Neural cell (in vitro differentiated cells): Measurements from ENCODE around the gene NR5A1. TPM values are rescaled to one million over a fixed set of nuclear protein-coding genes. Genes with fewer than 3 reads are reported as not detected.

ENCODE experiments used
- H2AFZ ChIP-seq: fragments of 200-600, 300-800 bp; sonication (generic), shearing (Covaris generic); 2 replicates; pipeline ENCODE4 v1.6.0; 2014; ENCODE audit warnings: low read depth, mild to moderate bottlenecking, antibody characterized with exemption, low read length, moderate library complexity
- H3F3A ChIP-seq: fragments of 200-600 bp; shearing (Covaris generic); 2 replicates; pipeline ENCODE4 v1.6.1; 2016; ENCODE audit warnings: mild to moderate bottlenecking, moderate library complexity, mixed read lengths, antibody characterized with exemption, low read length; ENCODE audit not compliant: insufficient read depth, poor library complexity, severe bottlenecking
- H3K27ac ChIP-seq: fragments of 200-600, 300-800 bp; sonication (generic), shearing (Covaris generic); 2 replicates; pipeline ENCODE4 v1.5.1; 2014; ENCODE audit warnings: mild to moderate bottlenecking, low read length, moderate library complexity
- H3K27me3 ChIP-seq: fragments of 300-800, 200-600 bp; sonication (generic), shearing (Covaris generic); 2 replicates; pipeline ENCODE4 v1.6.0; 2014; ENCODE audit warnings: mild to moderate bottlenecking, low read depth, low read length, moderate library complexity; ENCODE audit not compliant: insufficient read depth
- H3K36me3 ChIP-seq: fragments of 300-800, 200-600 bp; sonication (generic), shearing (Covaris generic); 2 replicates; pipeline ENCODE4 v1.5.1; 2014; ENCODE audit warnings: mild to moderate bottlenecking, antibody characterized with exemption, low read length, moderate library complexity; ENCODE audit not compliant: insufficient read depth
- H3K4me2 ChIP-seq: fragments of 300-800, 200-600 bp; sonication (generic), shearing (Covaris generic); 2 replicates; pipeline ENCODE4 v1.6.0; 2014; ENCODE audit warnings: mild to moderate bottlenecking, low read length
- H3K4me3 ChIP-seq: fragments of 300-800, 200-600 bp; sonication (generic), shearing (Covaris generic); 2 replicates; pipeline ENCODE4 v1.5.1; 2014; ENCODE audit warnings: mild to moderate bottlenecking, low read length, moderate library complexity
- H3K79me2 ChIP-seq: fragments of 200-600 bp; shearing (Covaris generic); replicated peaks from 2 replicates; pipeline ENCODE4 v1.6.0; 2014; ENCODE audit warnings: mild to moderate bottlenecking, low read length, moderate library complexity; ENCODE audit not compliant: insufficient read depth
- H3K9ac ChIP-seq: fragments of 300-800, 200-600 bp; sonication (generic), shearing (Covaris generic); 2 replicates; pipeline ENCODE4 v1.6.1; 2016; ENCODE audit warnings: mild to moderate bottlenecking, low read length, mixed read lengths
- H3K9me2 ChIP-seq: fragments of 200-600 bp; shearing (Covaris generic); 2 replicates; pipeline ENCODE4 v1.6.1; 2016; ENCODE audit warnings: mild to moderate bottlenecking, low read length, mixed read lengths; ENCODE audit not compliant: insufficient read depth
- H3K9me3 ChIP-seq: fragments of 200-600, 300-800 bp; sonication (generic), shearing (Covaris generic); 2 replicates; pipeline ENCODE4 v1.6.1; 2016; ENCODE audit warnings: mild to moderate bottlenecking, mixed run types, low read length, moderate library complexity, mixed read lengths
- H4K20me1 ChIP-seq: fragments of 200-600 bp; shearing (Covaris generic); 2 replicates; pipeline ENCODE4 v1.6.1; 2016; ENCODE audit warnings: mild to moderate bottlenecking, mixed run types; ENCODE audit not compliant: insufficient read depth
- CTCF ChIP-seq: fragments of 450-650 bp; IDR thresholded peaks from 2 replicates; pipeline ENCODE4 v1.5.1; 2014; ENCODE audit warnings: antibody characterized with exemption, mild to moderate bottlenecking, moderate library complexity; ENCODE audit not compliant: poor library complexity, severe bottlenecking
- EP300 ChIP-seq: fragments of 450-650 bp; conservative IDR thresholded peaks from 2 replicates; pipeline ENCODE4 v1.6.1; 2014; ENCODE audit warnings: antibody characterized with exemption, mild to moderate bottlenecking, moderate library complexity; ENCODE audit not compliant: poor library complexity, severe bottlenecking
- EZH2 ChIP-seq: fragments of 200-600, 300-800 bp; shearing (Covaris generic), sonication (generic); IDR thresholded peaks from 2 replicates; pipeline ENCODE4 v1.6.1; 2014; ENCODE audit warnings: antibody characterized with exemption, low read length, borderline replicate concordance, mild to moderate bottlenecking; ENCODE audit not compliant: insufficient read depth, poor library complexity, severe bottlenecking
- MXI1 ChIP-seq: fragments of 450-650 bp; conservative IDR thresholded peaks from 2 replicates; pipeline ENCODE4 v1.6.1; 2014; ENCODE audit warnings: antibody characterized with exemption, mild to moderate bottlenecking; ENCODE audit not compliant: poor library complexity, severe bottlenecking
- POLR2AphosphoS5 ChIP-seq: IDR thresholded peaks from 2 replicates; pipeline ENCODE4 v1.6.1; 2012
- RAD21 ChIP-seq: fragments of 450-650 bp; conservative IDR thresholded peaks from 2 replicates; pipeline ENCODE4 v1.6.1; 2014; ENCODE audit warnings: antibody characterized with exemption, mild to moderate bottlenecking, moderate library complexity
- REST ChIP-seq: IDR thresholded peaks from 2 replicates; pipeline ENCODE4 v1.6.1; 2012; ENCODE audit warnings: borderline replicate concordance
- SMC3 ChIP-seq: fragments of 450-650 bp; conservative IDR thresholded peaks from 2 replicates; pipeline ENCODE4 v1.6.1; 2014; ENCODE audit warnings: antibody characterized with exemption, mild to moderate bottlenecking, moderate library complexity; ENCODE audit not compliant: poor library complexity
- TAF1 ChIP-seq: IDR thresholded peaks from 2 replicates; pipeline ENCODE4 v1.6.1; 2012; ENCODE audit warnings: low read depth
- polyA plus RNA-seq: library from polyadenylated mRNA; depleted of rRNA; stranded (reverse); fragments of >200 nt; gene quantifications from 2 replicates; pipeline ENCODE4 v1.2.3, GENCODE V29; 2014

The NR5A1 gene
- polyA plus RNA-seq, 1 donor from 2014 or later: 0.09 TPM

GRCh38 chr9:124489222-124489621, 18.0 kb downstream of the NR5A1 start:
- Histone ChIP-seq H3K4me2 (no peak overlapping the region), H4K20me1 (no peaks in the 10 kb centered on the region), H3K9me3 (no peaks in the 10 kb centered on the region), H3F3A (no peaks in the 10 kb centered on the region), H3K79me2 (no peaks in the 10 kb centered on the region), H3K9ac (no peak overlapping the region), H3K4me3 (no peak overlapping the region), H3K27ac (no peak overlapping the region), H2AFZ (no peak overlapping the region), H3K27me3 (peaks cover 9% of the 10 kb centered on the region), H3K9me2 (no peaks in the 10 kb centered on the region), H3K36me3 (no peaks in the 10 kb centered on the region)
- TF ChIP-seq MXI1 (no peak), POLR2AphosphoS5 (no peak), RAD21 (no peak), EP300 (no peak), TAF1 (no peak), SMC3 (no peak), CTCF (no peak), EZH2 (no peak), REST (no peak)

- no peak overlapping the region for H2AFZ ChIP-seq
- no peaks in the 10 kb centered on the region for H4K20me1 ChIP-seq
- H3K36me3 ChIP-seq: no peaks in the 10 kb centered on the region
- TF ChIP-seq EZH2 (no peak), MXI1 (no peak), TAF1 (no peak), REST (no peak), SMC3 (no peak), RAD21 (no peak), EP300 (no peak), CTCF (no peak), POLR2AphosphoS5 (no peak)
- H3K9me3 ChIP-seq: no peaks in the 10 kb centered on the region
- peaks cover 9% of the 10 kb centered on the region for H3K27me3 ChIP-seq
- no peak overlapping the region for H3K9ac ChIP-seq
- no peaks in the 10 kb centered on the region for H3K9me2 ChIP-seq
- no peaks in the 10 kb centered on the region for H3F3A ChIP-seq
- no peak overlapping the region for H3K4me2 ChIP-seq
- no peak overlapping the region for H3K4me3 ChIP-seq
- no peaks in the 10 kb centered on the region for H3K79me2 ChIP-seq
- no peak overlapping the region for H3K27ac ChIP-seq
These were observed 18.5 kb downstream of the NR5A1 start for GRCh38 chr9:124488641-124489210.
